GM19193 (cell line): ENCODE measurements around the gene DNAAF5.

Experiments used
- POLR2A ChIP-seq: IDR thresholded peaks from 4 replicates; pipeline ENCODE4 v1.6.1; 2011; ENCODE audit not compliant: insufficient read depth, insufficient read length; ENCODE audit errors: extremely low read depth

DNAAF5 gene

DNA sequence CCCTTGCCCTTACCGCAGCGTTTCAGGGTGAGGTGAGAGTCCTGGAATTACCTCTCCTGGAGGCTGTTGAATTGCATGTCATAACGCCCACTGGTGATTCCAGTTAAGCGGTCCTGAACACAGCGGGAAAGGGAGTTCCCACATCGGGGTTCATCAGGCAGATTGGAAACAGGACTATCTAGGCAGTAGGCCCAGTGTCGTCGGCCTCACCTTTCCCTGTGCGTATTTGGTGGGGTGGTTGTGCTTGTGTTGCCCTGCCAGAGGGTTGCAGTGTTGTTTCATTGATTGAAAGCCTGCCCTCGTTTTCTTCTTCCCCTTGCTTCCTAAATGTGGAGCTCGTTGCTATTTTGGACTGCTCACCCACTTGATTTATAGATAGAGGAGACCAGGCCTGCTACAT is 95.2 kb downstream of the DNAAF5 start:
- TF ChIP-seq POLR2A: no peak

DNA sequence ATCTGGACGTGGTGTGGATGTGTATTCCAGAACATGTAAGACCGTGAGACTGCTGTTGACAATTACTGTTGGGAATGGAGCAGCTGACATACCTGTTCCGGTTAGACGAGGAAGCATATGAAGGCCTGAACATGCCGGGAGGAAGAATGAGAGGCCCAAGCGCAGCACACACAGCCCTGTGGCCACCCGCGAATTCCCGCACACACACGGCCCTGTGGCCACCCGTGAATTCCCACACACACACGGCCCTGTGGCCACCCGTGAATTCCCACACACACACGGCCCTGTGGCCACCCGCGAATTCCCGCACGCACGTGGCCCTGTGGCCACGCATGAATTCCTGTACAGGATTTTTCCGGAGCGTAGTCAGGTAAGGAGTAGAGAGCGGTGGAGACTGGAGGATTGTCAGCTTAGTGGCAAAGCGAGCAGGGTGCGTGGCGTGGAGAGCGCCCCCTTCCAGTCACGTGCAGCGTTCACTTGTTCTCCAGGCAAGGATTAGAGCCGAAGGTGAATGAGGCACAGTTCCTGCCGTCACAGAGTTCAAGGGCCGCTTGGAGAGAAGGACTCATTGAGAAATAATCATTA is 96.3 kb downstream of the DNAAF5 start:
- TF ChIP-seq POLR2A: no peak

DNA sequence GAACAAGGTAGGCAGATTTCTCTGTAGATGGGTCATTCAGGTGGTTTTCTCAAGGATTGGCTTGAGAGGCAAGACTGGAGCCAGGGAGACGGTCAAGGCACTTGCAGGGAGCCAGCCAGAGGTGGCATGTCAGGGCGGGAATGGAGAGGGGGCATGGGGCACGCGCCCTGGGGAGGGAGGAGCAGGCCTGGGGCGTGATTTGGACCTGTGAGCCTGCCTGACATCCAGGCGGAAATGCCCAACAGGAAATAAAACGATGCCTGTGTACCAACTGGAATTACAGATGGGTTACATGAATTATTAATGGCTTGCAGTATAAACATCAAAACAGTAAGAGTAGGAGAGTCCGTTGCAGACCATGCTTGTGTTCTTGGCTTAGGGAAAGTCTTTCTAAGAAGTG is 97.2 kb downstream of the DNAAF5 start:
- no peak for TF ChIP-seq POLR2A

DNA sequence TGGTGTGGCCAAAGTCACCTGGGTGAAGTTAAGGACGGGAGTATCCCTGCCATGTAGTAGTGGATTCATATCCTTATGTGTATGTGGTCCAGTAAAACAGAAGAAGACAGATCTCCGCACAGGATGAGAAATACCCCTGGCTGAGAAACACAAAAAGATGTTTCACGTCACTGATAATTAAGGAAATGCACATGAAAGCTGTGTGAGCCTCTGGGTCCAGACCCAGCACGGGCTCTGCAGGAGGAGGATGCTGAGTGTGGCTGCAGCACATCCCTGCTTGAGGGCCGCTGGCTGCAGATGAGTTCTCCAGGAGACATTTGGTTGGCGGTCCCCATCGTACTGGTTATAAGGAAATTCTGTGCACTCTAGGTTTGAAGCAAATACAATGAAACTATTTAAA is 97.6 kb downstream of the DNAAF5 start:
- TF ChIP-seq POLR2A: no peak

DNA sequence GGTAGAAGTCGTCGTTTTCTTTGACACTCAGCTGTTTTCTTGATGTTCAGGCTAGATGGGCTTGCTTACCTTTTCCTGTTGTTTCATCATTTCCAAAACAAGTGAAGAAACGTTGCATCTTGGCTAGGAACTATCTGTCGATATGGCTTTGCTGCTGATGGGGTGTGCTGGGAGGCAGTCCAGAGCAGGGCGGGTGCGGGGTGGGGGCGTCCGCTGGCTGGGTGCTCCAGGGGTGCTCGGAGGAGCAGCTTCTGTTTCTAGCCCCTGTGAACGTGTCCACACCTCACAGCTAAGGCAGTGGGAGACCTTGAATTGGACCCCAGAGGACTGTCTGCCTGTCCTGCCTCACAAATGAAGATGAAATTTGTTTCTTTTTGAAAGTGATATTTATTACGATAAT is 98.2 kb downstream of the DNAAF5 start:
- TF ChIP-seq POLR2A: no peak

DNA sequence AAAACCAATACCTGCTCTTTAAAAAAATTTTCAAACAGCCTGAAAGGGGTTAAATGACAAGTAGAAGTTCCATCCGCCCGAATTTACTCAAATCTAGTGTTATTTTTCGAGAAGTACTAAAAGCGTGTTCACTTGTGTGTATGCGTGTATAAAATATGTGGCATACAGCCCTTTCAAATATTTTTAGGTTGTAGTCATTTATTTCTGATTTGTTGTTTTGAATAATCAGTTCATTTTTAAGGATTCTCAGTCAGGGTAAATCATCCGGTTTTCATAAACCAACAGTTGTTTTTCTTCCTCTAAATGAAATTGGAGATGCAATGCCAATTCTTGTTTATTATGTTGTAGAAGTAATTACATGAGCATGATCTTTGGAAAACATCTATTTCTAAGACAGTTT is 98.9 kb downstream of the DNAAF5 start:
- TF ChIP-seq POLR2A: no peak

DNA sequence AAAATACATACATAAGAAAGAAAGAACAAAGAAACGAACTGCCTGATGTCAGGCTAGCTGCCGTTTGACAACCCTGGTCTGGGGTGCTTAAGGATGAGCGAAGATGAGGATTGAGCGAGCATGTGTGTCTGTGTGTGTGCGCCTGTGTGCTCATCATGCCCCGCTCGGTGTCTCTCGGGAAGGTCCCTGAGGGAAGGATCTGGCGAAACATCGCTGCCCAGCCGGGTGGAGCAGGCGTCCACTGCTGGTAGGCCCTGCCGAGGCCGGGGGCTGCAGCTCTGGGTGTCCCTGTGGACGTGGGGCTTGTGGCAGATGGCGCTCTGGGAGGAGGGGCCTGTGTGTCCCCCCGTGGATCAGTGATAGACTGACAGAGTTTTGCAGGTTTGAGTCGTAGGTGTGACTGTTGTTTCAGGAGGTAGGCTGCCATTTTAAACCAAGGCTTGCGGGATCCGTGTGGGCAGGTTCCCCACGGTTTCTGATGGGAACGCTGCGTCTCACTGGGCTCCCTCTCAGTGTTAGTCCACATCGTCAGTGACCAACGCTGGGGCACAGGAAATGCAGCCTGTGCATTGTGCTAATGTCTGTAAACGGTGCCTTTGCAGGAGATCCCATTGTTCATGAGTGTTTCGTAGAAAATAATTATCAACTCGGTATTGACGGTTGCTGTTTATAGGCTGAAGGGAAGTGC is 99.9 kb downstream of the DNAAF5 start:
- no peak for TF ChIP-seq POLR2A

DNA sequence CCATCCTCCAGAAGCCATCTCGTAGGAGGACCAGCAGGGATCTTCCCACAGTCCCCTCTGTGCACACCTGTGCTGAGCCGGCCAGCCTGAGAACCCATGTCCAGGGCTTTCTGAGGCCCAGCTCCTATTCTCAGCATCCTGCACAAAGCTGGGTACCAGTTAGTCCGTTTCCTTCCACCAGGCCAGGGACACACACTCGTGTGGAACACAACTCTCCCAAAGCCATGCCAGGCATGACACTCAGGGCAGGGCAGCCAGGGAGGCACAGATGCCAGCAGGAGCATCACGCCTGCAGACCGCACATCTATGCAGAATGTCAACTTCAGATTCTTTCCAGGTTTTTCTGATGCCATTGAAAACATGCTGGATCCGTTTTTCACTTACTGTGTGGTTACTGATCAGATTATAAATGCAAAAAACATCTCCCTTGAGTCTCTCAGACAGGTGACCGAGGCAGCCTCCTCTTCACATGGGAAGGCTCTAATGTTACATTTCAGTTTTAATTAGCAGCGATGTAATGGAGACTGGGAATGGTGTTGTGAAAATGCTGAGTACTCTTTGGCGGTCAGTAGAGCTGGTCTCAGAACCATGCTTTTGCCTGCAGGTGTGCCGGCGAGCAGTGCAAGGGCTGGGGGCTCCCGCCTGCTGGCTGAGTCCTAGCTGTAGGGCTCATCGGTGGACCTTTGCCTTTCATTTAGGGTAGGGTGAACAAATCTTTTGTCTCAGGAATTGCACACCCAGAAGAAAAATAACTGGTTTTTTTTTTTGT is 102.5 kb downstream of the DNAAF5 start:
- no peak for TF ChIP-seq POLR2A

DNA sequence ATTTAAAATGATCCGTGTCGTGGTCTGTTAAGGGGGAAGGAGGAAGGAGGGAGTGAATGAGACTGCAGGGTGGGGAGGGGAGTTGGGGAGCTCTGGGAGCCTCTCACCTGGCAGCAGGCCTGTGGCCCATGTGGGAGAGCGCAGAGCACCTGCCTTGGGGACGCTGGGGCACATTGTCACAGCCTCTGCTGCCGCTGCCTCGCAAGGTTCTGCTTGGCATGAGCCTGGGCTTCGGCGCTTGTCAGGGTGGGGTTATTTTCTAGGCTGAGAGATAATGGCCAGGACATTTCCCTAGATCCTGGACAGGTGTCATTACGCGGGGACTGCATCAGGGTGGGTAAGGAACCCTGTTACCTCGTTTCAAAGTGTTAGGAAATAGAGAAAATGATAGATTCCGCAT is 103.6 kb downstream of the DNAAF5 start:
- no peak for TF ChIP-seq POLR2A

DNA sequence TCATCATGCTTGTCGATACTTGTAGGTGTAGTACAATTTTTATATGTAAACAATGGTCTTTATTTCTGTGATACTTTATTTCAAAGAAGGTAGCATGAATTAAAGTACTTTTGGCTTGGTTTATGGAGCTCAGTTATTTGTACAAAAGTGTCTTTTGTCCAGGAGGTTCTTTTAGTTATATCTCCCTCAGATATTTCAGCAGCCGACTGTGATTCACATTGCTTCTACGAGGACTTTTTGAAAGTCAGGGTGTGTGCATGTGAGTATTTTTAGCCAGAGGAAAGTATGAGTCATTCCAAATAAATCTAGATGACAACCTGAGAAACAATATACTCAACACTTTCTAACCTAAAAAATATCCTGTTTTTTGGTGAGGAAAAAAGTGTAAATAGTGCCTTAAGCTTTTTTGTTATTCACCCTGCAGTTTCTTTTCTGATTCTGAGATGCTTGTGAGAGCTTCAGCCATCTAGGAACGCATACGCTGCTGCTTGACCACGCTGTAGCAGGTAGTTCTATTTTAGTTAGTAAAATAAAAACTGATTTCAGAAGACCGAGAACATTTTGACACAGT is 105.2 kb downstream of the DNAAF5 start:
- TF ChIP-seq POLR2A: no peak

DNA sequence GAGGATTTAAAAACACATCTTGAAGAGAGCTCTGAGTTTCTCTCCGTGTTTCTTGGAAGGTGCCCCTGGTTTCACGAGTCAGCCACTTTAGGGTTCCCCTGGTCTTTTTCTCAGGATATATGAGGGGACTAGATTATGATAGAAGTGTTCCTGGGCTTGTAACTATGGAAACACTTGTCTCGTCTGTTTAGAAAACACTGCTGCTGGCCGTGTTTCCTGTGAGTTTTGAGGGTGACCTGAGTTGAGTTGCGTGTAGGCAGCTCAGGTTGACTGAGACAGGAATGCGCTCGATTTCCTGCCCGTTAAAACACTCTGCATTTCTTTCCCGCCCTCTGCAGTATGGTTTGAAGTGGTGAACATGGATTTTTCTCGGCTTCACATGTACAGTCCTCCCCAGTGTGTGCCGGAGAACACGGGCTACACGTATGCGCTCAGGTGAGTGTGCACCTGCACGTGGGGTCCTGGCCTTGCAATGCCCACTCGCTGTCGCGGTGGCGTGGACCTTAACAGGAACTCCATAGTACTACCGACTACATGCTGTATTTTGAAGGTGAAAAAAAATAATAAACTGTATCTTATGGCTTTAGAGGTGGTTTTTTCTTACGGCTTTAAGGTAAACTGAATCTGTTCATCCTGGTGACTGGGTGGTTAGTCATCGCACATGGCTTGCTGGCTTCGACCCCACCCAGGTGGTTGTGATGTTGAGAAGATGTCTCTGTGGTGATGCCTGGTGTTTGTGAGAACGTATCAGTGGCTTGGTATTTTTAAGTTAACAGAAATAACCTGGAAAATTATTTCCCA is 105.9 kb downstream of the DNAAF5 start, which contains the start of gene SUN1:
SUN1 (plus strand) TSS at position 310 of the 801 bp plus-strand sequence; CDS start at position 359, 49 bp downstream.
- TF ChIP-seq POLR2A: no peak

DNA sequence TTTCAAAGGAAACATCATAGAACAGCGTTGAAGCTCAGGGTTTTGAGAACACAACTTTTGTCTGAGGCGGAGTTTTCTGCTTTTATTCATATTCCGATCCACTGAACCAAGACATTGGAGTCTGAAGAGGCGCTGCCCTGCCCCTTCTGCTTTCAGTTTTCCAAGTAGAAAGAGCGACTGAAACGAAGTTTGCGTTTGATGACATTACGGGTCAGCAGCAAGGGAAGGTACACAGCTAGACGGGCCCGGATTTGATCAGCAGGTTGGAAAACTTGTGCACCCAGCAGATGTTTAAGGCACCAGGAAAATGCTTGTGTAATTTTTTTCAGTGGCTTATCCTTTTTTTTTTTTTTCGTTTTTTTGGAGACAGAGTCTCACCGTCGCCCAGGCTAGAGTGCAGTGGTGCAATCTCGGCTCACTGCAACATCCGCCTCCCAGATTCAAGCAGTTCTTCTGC is 106.5 kb downstream of the DNAAF5 start:
- no peak for TF ChIP-seq POLR2A

DNA sequence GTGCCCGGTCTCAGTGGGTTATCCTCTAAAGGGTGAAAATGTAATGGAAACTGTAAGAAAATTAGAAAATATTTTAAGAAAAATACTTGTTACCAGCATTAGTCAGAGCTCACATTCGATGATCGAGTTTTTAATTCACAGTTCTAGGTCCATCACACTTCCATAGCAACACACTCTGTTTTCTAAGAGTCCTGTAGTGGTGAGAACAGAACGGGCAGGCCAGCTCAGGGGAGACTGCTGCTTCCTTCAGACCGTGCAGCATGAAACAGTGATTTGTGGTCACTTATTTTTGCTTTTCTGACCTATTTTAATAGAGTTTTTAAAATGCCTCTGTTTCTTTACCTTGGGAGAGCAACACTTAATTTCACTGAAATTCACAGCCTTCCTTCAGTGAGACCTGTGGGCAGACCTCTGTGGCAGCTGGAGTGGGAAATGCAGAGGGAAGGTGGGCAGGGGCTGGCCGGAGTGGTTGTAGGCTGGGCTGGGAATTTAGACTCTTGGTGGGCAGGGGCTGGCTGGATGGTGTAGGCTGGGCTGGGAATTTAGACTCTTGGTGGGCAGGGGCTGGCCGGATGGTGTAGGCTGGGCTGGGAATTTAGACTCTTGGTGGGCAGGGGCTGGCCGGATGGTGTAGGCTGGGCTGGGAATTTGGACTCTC is 107.2 kb downstream of the DNAAF5 start:
- TF ChIP-seq POLR2A: no peak

DNA sequence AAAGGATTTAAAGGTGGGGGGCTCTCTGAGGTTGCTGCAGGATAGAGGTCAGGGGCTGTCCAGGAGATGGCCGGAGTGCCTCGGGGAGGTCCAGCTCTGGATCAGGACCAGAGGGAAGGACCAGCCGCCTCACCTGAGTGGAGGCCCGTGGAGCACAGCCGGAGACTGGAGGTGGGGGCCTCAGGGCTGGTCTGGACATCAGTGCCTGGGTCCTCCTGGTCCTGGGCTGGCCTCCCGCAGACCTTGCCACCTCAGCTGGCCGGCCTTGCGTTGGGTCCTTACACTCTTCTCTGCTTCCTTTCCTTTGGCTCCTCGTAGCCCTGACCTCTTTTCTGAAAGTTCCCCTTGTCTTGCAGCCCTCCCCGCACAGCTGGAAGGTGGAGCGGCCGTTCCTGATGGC is 107.8 kb downstream of the DNAAF5 start:
- TF ChIP-seq POLR2A: no peak
